WTC11 (cell line): ENCODE measurements around the gene PTPRF.

Experiments
- CTCF ChIP-seq: fragments of 200-600 bp; IDR thresholded peaks from 2 replicates; pipeline ENCODE4 v1.8.0; 2022; ENCODE audit warnings: antibody characterized with exemption
- ELF4 ChIP-seq: sonication (generic); formaldehyde crosslinking; IDR thresholded peaks from 2 replicates; pipeline ENCODE4 v1.8.1; 2022; ENCODE audit warnings: low read depth, mild to moderate bottlenecking, moderate library complexity, missing genetic modification reagents
- FOXP4 ChIP-seq: sonication (generic); formaldehyde crosslinking; IDR thresholded peaks from 2 replicates; pipeline ENCODE4 v1.8.0; 2022; ENCODE audit warnings: mild to moderate bottlenecking, missing genetic modification reagents
- PREB ChIP-seq: sonication (generic); formaldehyde crosslinking; IDR thresholded peaks from 2 replicates; pipeline ENCODE4 v1.8.1; 2022; ENCODE audit warnings: mild to moderate bottlenecking, missing genetic modification reagents, moderate library complexity, borderline replicate concordance
- RELA ChIP-seq: sonication (generic); formaldehyde crosslinking; IDR thresholded peaks from 2 replicates; pipeline ENCODE4 v1.8.1; 2022; ENCODE audit warnings: missing genetic modification reagents, mild to moderate bottlenecking, borderline replicate concordance
- TCF7 ChIP-seq: sonication (generic); formaldehyde crosslinking; IDR thresholded peaks from 2 replicates; pipeline ENCODE4 v1.8.0; 2022; ENCODE audit warnings: mild to moderate bottlenecking, low read depth, missing genetic modification reagents, moderate library complexity
- ZNF121 ChIP-seq: sonication (generic); formaldehyde crosslinking; IDR thresholded peaks from 2 replicates; pipeline ENCODE4 v1.8.0; 2023; ENCODE audit warnings: missing genetic modification reagents
- ZNF281 ChIP-seq: sonication (generic); formaldehyde crosslinking; IDR thresholded peaks from 2 replicates; pipeline ENCODE4 v1.8.0; 2023; ENCODE audit warnings: mild to moderate bottlenecking, missing genetic modification reagents
- ZNF532 ChIP-seq: fragments of 250-450 bp; sonication (Bioruptor Pico); IDR thresholded peaks from 2 replicates; pipeline ENCODE4 v1.9.0; 2021; ENCODE audit warnings: mild to moderate bottlenecking, borderline replicate concordance
- ZNF671 ChIP-seq: fragments of 250-450 bp; sonication (Bioruptor Pico); IDR thresholded peaks from 2 replicates; pipeline ENCODE4 v1.8.0; 2021; ENCODE audit warnings: mild to moderate bottlenecking
- TF ChIP-seq, protein P1 (sequence below): sonication (generic); formaldehyde crosslinking; IDR thresholded peaks from 2 replicates; pipeline ENCODE4 v1.8.1; 2023; ENCODE audit warnings: mild to moderate bottlenecking, missing genetic modification reagents, moderate library complexity

GRCh38 chr1:43560286-43560685 lies 29.6 kb downstream of the PTPRF start:
- TF ChIP-seq CTCF = no peak
- TF ChIP-seq ELF4 = no peak
- TF ChIP-seq FOXP4 = no peak
- TF ChIP-seq, protein P1, sequence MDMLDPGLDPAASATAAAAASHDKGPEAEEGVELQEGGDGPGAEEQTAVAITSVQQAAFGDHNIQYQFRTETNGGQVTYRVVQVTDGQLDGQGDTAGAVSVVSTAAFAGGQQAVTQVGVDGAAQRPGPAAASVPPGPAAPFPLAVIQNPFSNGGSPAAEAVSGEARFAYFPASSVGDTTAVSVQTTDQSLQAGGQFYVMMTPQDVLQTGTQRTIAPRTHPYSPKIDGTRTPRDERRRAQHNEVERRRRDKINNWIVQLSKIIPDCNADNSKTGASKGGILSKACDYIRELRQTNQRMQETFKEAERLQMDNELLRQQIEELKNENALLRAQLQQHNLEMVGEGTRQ = no peak
- TF ChIP-seq ZNF532 (CRISPR knock-in tag) = no peak
- TF ChIP-seq ZNF281 (CRISPR knock-in tag) = no peak
- no peak for TF ChIP-seq PREB (CRISPR knock-in tag)
- no peak for TF ChIP-seq ZNF121
- no peak for TF ChIP-seq ZNF671 (CRISPR knock-in tag)
- no peak for TF ChIP-seq RELA (CRISPR knock-in tag)
- no peak for TF ChIP-seq TCF7 (CRISPR knock-in tag)
